HEK293T (cell line): ENCODE results near the gene MMP14.

Source experiments
- ARNT ChIP-seq: fragments of 450-650 bp; IDR thresholded peaks from 2 replicates; pipeline ENCODE4 v1.6.1; 2017; ENCODE audit warnings: mild to moderate bottlenecking
- CTBP1 ChIP-seq: fragments of 450-650 bp; IDR thresholded peaks from 2 replicates; pipeline ENCODE4 v1.6.1; 2016; ENCODE audit warnings: borderline replicate concordance
- ELF4 ChIP-seq: fragments of 450-650 bp; IDR thresholded peaks from 2 replicates; pipeline ENCODE4 v1.6.1; 2017; ENCODE audit warnings: antibody characterized with exemption
- FOXA1 ChIP-seq: fragments of 450-650 bp; IDR thresholded peaks from 2 replicates; pipeline ENCODE4 v1.6.1; 2016; ENCODE audit warnings: mild to moderate bottlenecking
- FOXK2 ChIP-seq: fragments of 450-650 bp; IDR thresholded peaks from 2 replicates; pipeline ENCODE4 v1.6.1; 2016; ENCODE audit warnings: mild to moderate bottlenecking
- FOXM1 ChIP-seq: fragments of 450-650 bp; IDR thresholded peaks from 2 replicates; pipeline ENCODE4 v1.6.1; 2017; ENCODE audit warnings: mild to moderate bottlenecking, borderline replicate concordance
- HDGF ChIP-seq: fragments of 450-650 bp; IDR thresholded peaks from 2 replicates; pipeline ENCODE4 v1.6.1; 2017; ENCODE audit warnings: antibody characterized with exemption, borderline replicate concordance
- L3MBTL2 ChIP-seq: fragments of 450-650 bp; conservative IDR thresholded peaks from 2 replicates; pipeline ENCODE4 v1.6.1; 2016; ENCODE audit warnings: mild to moderate bottlenecking
- NFRKB ChIP-seq: fragments of 450-650 bp; IDR thresholded peaks from 2 replicates; pipeline ENCODE4 v1.6.1; 2016; ENCODE audit warnings: mild to moderate bottlenecking, moderate library complexity
- SP1 ChIP-seq: fragments of 450-650 bp; IDR thresholded peaks from 2 replicates; pipeline ENCODE4 v1.6.1; 2017
- SUZ12 ChIP-seq: fragments of 450-650 bp; IDR thresholded peaks from 2 replicates; pipeline ENCODE4 v1.6.1; 2016; ENCODE audit warnings: mild to moderate bottlenecking
- TARDBP ChIP-seq: fragments of 450-650 bp; IDR thresholded peaks from 2 replicates; pipeline ENCODE4 v1.6.1; 2016
- ZNF384 ChIP-seq: fragments of 450-650 bp; IDR thresholded peaks from 2 replicates; pipeline ENCODE4 v1.6.1; 2016
- TF ChIP-seq, protein P1 (sequence below): fragments of 450-650 bp; IDR thresholded peaks from 2 replicates; pipeline ENCODE4 v1.6.1; 2016

DNA sequence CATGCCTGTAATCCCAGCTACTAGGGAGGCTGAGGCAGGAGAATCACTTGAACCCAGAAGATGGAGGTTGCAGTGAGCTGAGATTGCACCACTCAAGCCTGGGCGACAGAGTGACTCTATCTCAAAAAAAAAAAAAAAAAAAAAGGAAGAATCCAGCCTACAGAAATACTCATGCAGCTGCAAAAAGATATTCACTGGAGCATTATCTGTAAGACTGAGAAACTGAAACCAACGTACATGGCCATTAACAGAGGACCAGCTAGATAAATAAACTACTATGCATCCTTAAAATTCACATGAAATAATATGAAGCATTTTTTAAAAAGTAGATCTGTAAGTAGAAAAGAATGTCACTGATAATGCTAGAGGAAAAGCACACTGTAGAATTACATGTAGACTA is 24.7 kb upstream of the MMP14 start:
- TF ChIP-seq ELF4 = no peak
- no peak for TF ChIP-seq SUZ12
- no peak for TF ChIP-seq CTBP1
- no peak for TF ChIP-seq SP1
- TF ChIP-seq NFRKB = no peak
- no peak for TF ChIP-seq FOXK2
- no peak for TF ChIP-seq L3MBTL2
- no peak for TF ChIP-seq ARNT
- TF ChIP-seq FOXA1 = no peak
- no peak for TF ChIP-seq HDGF
- TF ChIP-seq TARDBP = no peak
- TF ChIP-seq, protein P1, sequence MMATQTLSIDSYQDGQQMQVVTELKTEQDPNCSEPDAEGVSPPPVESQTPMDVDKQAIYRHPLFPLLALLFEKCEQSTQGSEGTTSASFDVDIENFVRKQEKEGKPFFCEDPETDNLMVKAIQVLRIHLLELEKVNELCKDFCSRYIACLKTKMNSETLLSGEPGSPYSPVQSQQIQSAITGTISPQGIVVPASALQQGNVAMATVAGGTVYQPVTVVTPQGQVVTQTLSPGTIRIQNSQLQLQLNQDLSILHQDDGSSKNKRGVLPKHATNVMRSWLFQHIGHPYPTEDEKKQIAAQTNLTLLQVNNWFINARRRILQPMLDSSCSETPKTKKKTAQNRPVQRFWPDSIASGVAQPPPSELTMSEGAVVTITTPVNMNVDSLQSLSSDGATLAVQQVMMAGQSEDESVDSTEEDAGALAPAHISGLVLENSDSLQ = no peak
- no peak for TF ChIP-seq ZNF384
- TF ChIP-seq FOXM1 = no peak
